Activated CD4-positive, alpha-beta T cell treated with anti-CD3 and anti-CD28 coated beads, Interleukin-10, Interleukin-2, amounts not matched to agents 100 ng/mL and 50 ng/mL, durations not matched to agents 16 hours and 8 hours (primary cell): ENCODE results near the gene PSMB5.
A peak's percentile ranks its signal among the peaks of the same experiment; 100 is the strongest.
"Not testable (repeated sequence)": the region's sequence is repeated elsewhere in the genome, so short reads cannot be mapped to it uniquely, and the experiment has no call there.

Experiments
- DNase-seq: peaks from one replicate; pipeline ENCODE4 v3.0.0-alpha.2; 2020

Gene PSMB5

DNA sequence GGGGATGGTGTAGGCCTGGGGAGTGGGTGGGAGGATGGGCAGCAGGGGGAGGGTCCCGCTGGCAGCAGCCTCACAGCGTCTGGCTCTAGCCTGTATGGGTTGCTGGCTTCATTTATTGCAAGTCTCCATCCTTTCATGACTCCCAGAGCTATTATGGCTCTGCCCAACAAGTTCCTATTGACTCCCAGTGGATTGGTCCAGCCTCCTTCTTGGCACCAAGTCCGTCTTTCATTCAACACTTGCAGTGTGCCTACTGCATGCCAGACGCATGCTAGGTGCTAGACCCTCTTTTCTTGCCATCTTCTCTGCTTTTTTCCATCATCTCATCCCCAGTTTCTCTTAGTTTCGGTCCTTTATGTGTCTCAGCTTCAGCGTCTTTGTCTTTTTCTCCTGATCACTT, 8.4 kb upstream of the PSMB5 start:
- DNase-seq: no peak

- no peak for DNase-seq
Measured at GRCh38 chr14:23042162-23042965, 7.7 kb upstream of the PSMB5 start, which contains the start of gene PSMB11. Gene PSMB11, plus strand, starts transcription at chr14:23042212. Its CDS starts 14 bp downstream, at chr14:23042226.

DNA sequence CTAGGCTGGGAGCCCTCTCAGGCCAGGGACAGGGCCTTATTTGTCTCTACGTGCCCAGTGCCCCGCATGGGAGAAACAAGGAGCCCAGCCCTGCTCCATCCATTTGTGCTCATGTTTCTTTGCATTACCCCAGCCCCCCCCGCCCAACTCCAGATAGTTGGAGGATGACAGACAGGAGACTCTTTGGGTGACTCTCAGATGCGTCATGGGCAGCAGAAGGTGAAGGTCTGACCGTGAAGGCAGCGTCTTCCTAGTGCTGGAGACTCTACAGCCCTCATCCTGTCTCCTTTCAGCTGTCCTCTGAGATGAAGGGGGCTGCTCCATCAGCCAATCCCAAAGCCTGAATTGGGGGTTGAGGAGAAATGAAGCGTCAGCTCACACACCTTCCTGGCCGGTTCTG, 7.0 kb upstream of the PSMB5 start:
- DNase-seq: no peak

DNA sequence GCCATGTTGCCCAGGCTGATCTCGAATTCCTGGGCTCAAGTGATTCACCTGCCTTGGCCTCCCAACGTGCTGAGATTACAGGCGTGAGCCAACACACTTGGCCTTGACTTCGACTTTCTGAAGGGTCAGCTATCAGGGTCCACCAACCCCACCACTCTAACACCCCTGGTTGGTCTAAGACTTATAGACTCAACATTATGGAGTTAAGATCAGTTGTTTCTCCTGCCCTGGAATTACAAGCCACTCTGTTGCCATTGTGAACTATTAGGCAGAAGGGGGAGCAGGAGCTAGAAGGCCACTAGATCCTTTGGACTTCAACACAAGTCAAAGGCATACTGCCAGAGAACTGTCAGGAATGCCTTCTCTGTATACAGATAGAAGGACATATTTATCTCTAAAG, 5.4 kb upstream of the PSMB5 start:
- DNase-seq: no peak

GRCh38 chr14:23035303-23036144, 824 bp upstream of the PSMB5 start:
- DNase-seq: no peak

DNA sequence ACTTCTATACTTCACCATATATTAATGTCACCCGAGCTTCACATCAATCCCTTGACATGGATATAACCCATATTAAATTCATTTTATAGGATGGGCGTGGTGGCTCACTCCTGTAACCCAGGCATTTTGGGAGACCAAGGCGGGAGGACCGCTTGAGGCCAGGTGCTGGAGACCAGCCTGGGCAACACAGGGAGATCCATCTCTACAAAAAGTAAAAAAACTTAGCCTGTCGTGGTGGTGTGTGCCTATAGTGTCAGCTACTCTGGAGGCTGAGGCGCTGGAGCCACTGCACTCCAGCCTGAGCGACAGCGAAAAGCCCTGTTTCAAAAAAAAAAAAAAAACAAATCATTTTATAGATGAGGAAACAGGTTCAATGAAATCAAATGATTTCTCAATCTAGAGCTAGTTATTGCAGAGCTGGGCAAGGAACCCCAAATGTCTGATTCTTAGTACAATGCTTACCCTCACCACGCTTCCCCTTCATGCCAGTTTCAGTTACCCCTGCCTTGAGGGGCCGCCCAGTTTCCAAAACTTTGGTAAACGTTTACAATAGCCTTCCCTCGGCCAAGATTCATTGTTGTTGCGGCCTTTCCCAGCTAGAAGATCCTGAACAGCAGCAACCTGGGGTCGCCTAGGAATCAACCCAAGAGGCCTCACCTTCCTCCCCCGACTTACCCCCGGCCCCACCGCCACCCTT, 751 bp downstream of the PSMB5 start:
- DNase-seq: no peak

- DNase-seq: no peak
Measured at GRCh38 chr14:23033251-23033727, 1.4 kb downstream of the PSMB5 start.

DNA sequence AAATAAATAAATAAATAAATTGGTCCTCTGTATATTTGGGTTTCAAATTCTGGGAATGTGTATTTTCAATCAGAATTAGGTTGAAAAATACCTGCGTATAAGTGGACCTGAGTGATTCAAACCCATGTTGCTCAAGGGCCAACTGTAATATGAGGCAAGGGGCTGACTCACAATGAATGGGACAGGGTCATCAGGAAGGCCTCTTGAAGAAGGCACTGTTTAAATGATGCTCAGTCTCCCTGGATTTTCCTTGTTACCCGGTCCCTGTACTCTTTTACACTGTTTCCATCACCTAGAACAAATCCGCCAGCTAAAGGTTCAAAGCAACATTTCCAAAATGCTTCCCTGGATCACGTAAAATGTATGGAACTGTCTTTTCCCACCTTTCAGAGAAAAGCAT, 3.8 kb downstream of the PSMB5 start:
- no peak for DNase-seq

DNA sequence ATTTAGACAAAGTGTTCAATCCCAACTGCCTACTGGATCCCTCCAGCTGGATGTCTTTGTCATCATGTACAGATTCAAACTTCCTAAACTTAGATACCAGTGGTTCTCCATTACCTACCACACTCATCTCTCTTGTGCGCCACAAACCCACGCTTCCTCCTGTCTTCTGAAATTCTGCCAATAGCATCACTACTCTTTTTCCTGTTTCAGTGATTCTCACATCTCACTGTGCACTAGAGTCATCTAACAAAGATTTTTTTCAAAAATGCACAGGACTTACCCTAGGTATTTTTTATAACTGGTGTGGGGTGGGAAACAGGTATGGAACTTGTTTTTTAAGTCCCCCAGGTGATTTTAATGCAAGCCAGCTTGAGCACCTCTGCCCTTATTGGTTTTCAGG, 5.9 kb downstream of the PSMB5 start:
- DNase-seq: peak; percentile 52

DNA sequence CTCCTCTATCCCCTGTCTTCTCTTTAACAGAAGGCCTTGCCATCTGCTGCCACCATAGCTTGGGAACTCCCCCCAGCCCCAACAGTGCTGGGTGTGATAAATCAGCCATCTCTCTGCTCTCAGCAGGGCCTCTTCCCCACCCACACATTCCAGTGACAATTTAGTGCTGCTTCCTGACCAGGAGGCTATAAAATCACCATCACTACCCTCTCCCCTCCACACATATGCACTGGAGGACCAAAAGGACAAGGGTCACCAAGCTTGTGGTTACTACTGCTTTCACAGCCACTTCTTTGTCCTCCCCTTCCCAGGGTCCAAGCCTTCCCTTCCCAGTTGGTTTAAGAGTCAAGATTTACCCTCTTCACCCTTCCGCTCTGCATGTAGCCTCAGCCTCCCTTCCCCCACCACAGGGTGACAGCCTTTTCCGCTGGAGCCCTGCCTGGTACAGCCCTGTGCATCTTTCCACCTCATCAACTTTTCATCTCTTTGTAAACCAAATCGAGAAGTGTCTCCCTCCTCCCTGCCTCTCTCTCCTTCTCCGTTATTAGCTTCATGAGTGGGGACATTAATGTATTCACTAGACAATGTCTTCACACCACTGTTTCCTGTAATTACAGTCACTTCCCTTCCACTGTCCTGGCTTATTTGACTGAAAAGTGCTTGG, 9.4 kb downstream of the PSMB5 start:
- no peak for DNase-seq

- DNase-seq: no peak
Measured at GRCh38 chr14:23024612-23025075, 10.1 kb downstream of the PSMB5 start.

GRCh38 chr14:23023795-23024152, 10.9 kb downstream of the PSMB5 start:
- DNase-seq: no peak

DNA sequence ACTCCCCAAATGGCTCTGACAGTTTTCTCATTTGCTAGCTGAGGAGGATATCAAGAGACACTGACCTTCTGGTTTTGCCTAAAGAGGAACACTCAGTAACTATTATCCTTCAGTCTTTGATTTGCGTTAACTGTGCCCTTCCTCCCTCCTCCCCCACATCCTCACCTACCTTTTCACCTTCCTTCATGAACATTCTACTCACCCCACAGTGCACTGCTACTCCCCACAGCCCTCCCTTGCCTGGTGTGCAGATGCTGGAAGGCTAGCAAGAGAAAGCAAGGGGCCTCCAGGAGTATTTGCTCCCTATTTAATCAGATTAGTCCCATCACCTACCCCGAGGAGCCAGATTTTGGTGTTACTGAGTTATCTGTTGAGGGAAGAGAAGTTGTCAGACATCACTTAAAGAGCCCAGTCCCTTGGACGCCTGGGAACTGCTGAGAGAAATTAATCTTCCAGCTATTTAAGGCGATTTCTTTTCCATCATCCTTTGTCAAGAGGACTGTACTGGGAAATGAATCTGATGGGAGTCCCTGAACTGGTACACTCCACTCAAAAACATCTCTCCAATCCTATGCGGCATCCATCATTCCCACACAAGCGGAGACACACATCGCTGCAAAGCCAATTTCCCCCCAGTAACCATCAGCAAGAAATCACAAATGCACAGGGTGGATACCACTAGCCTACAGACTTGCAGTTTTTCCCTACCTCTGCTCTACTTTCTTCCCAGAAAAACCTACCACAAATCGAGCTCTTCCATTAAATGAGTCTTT, 11.5 kb downstream of the PSMB5 start:
- DNase-seq: no peak

DNA sequence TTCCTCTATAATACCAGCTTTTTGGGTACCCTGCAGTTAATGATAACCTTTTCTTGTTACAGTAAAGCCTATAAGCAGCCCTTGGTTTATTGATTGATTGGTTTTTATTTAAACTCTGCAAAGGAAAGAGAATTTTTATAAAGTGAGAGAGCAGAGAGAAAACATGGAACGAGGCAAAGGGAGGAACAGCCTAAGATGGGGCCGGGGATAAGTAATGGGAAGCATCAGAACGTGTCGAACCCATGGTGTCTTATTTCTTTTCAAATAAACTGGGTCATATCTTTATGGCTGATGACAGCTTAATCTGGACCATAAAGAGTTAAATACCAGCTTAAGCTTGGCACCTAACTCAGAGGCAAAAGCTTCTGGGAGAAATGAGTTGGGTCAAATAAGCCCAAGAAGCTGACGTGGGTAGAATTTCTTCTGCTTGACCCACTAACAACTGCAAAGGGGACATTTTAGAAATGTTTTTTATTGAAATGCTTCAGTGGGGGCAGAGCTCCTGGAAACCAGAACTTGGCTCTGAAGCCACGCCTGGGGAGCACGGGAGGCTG, 12.7 kb downstream of the PSMB5 start:
- DNase-seq: no peak

GRCh38 chr14:23021434-23021833, 13.3 kb downstream of the PSMB5 start:
- DNase-seq: no peak

DNA sequence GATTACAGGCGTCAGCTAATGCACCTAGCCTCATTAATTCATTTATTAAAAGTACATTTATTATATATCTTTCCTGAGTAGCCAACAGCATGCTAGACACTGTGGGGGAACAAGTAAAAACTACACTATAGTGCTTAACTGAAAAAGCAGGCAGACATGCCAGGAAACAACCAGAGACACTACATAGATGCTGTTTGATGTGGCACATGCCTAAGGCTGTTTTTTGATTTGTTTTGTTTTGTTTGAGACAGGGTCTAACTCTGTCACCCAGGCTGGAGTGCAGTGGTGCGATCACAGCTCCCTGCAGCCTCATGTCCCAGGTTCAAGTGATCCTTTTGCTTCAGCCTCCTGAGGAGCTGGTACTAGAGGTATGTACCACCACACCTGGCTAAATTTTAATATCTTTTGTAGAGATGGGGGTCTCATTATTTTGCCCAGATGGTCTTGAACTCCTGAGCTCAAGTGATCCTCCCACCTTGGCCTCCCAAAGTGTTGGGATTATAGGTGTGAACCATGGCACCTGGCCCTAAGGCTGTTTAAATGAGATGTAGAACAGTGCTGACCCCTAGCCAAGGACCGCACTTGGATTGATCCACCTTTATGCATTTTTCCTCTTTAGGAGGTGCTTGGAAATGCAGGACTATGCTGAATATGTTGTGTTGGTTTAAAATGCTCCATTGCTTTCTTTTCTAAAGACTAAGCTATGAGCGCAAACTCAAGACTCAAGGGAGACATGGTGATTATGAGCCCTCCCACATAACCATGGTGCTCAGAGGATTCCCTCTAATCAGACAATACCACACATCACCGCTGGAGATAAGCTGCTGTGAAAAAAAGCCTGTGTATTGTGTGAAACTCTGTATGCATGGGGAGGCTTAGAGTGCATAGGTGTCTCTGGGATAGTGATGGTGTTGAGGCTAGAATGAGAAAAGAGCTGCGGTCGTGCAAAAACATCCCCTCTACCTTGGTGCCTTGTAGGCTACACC, 14.3 kb downstream of the PSMB5 start:
- no peak for DNase-seq

DNA sequence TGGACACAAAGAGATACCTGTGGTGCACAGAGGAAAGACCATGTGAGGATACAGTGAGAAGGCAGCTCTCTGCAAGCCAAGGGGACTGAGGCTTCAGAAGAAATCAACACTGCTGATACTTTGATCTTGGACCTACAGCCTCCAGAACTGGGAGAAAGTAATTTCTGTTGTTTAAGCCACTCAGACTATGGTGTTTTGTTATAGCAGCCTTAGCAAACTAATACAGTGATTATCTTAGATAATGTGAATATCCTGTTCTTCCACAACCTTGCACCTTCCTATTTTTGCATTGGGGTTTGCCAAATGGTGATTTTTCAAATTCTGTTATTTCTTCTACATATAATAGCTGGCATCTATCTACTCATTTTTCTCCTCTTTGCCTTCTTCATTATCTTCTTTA, 16.6 kb downstream of the PSMB5 start:
- no peak for DNase-seq

GRCh38 chr14:23017091-23017490, 17.6 kb downstream of the PSMB5 start:
- no peak for DNase-seq

- DNase-seq: no peak
Measured at GRCh38 chr14:23015618-23016017, 19.1 kb downstream of the PSMB5 start.

GRCh38 chr14:23013749-23014054, 21.0 kb downstream of the PSMB5 start:
- not testable (repeated sequence) for DNase-seq
